HG03442 (cell line): ENCODE measurements around the gene ERMARD.

Experiments used
- ATAC-seq: cut with Tn5 transposase; IDR thresholded peaks from one replicate; pipeline ENCODE4 v1.9.1; 2021; ENCODE audit warnings: mild to moderate bottlenecking, moderate library complexity; ENCODE audit not compliant: unreplicated experiment

The ERMARD gene

DNA sequence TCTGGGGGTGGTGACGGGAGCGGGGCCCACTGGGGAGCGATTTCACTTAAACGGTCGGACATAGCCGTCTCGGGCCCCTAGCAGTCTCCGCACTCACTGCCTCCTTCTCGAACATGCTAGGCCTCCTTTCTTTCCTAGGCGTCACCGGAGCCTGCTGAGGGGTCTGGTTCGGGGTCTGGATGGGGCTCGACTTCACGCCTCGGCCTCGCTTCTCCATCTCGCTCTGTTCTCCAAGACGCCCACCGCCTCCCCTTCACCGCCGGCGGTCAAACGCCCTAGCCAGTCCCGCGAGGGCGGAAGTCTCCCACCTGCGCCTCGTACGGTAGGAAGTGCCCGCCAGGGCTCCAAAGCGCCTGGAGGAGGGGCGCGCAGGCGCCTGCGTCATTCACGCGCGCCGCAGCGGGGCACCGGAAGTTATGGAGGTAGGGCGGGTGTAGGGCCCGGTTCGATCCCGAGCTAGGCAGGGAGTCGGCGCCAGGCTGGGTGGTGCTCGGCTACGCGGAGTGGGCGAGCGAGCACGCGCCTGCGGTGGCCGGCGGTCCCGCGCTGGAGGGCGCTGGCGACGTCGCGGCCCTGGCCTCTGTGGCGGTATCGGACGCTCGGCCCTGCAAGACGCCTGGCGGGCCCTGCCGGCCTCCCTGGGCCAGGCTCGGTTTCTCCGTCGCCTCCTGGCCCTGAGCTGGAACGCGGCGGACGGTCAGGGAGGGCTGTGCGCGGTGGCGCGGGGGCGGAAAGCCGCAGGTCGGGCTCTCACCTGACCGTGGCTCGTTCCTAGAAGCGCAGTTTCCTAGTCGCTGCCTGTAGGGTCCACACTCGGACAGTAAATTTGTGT is at the start of gene ERMARD, which contains the start of gene DYNLT2:
ERMARD (plus strand) TSS at position 381 of the 832 bp plus-strand sequence; CDS start at position 417, 36 bp downstream.
DYNLT2 (minus strand) TSS at position 331 of the 832 bp plus-strand sequence; CDS start at position 217, 114 bp downstream.
- ATAC-seq = peak; percentile 94

GRCh38 chr6:169701954-169702839 is 49.2 kb upstream of the ERMARD start, which contains the start of the genes C6orf120 and WDR27:
TSS of gene C6orf120 (plus strand) at chr6:169702126. CDS start at chr6:169702460, 334 bp downstream.
TSS of gene WDR27 (minus strand) at chr6:169702029. CDS start at chr6:169689005, 13,024 bp downstream.
- ATAC-seq = peak; percentile 90

DNA sequence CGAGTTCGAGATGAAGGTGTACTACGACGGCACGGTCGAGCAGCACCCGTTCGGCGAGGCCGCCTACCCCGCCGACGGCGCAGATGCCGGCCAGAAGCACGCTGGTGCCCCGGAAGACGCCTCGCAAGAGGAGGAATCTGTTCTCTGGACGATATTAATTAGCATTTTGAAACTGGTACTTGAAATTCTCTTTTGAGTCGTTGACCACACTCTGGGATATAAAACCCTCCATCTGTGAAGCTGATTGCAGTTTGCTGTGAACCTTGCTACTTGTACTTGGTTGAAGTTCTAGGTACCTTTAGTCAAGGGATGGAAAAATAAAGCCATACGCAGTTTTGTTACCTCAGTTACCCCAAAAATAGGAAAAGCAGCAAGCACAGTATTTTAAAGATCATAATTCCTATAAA is 48.6 kb upstream of the ERMARD start:
- no peak for ATAC-seq

DNA sequence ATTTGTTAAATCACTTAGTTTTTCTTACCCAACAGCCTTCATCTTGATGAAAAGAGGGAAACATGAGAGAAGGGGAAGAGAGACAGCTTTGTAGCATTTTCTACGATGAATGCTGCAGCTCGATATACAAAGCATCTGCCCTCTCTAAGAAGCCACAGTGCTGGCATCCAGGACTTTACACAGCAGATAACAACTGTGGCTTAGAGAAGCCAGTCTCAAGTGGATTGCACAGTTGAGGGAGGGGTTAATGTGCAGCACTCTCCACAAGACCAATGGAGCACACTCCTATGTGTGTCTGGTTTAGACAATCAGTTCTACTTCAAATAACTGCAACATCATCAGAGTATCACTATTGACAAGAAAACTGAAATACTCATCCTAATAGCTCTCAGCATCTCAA is 43.6 kb upstream of the ERMARD start:
- no peak for ATAC-seq

- peak; percentile 62 for ATAC-seq
These were observed 42.1 kb upstream of the ERMARD start for GRCh38 chr6:169709293-169709692.

DNA sequence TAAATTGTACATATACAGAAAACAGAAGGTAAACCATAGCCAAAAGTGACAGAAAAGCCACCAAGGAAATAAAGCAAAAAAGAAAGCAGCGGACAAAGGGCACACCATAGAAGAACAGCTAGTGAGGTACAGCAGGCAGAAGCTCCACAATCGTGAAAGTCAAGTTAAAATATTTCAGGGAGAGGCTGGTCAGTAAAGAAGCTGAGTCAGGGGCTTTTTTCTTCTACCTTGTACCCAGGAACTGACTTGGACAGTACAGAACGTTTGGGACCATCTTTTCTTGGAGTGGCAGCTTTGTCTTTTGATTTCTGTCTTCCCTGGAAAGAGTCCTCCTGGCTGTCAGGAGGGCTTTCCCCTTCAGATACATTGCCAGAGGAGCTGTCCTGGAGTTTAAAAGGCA is 41.4 kb upstream of the ERMARD start:
- no peak for ATAC-seq

DNA sequence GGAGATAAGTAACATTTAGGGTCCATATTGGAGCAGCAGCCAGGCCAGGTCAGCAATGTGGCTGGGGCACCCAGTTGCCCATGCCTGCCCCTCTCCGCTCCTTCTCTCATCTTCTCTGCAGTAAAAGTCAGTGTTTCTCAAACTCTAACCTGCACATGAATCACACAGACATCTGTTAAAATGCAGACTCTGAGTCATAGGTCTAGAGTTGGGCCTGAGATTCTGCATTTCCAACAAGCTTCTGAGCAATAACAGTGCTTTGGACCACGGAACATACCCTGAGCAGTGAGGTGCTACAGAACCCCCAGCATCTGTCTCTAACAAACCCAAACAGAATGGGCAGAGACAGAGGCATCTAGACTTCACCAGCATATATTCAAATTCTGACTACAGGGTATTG is 37.2 kb upstream of the ERMARD start:
- no peak for ATAC-seq

GRCh38 chr6:169714595-169714994 is 36.8 kb upstream of the ERMARD start:
- ATAC-seq = no peak

DNA sequence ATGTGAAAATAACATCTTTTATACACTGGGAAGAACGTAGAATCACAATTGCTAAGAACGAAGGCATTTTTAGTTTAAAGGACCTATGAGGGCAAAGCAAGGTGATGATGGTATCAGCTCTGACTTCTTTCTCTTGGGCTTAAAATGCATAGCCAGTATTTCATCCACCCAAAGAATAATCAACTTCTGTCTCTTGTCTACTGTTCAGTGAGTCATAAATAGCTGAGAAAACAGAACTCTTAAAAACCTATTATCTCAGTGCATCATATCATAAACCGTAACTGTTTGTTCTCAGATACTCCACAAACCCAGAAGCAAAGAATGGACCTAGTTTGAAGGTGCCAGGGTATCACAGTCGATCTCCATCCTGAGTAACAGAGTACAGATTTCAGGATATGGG is 32.3 kb upstream of the ERMARD start:
- no peak for ATAC-seq

DNA sequence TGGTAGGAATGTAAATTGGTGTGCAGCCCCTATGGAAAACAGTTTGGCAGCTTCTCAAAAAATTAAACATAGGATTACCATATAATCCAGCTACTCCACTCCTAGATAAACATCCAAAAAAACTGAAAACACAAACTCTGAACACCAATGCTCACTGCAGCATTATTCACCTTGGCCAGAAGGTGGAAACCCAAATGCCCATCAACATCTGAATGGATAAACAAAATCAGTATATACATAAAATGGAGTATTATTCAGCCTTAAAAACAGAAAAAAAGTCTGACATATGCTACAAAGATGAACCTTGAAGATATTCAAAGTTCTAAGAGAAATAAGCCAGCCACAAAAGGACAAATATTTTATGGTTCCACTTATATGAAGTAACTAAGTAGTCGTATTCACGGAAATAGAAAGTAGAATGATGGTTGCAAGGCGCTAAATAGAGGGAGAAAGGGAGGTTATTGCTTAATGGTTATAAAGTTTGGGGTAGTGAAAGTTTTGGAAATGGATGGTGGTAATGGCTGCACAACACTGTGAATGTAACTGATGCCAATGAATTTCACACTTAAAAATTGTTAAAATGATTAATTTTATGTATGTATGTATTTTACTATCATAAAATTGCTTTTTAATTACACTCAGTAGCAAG is 31.1 kb upstream of the ERMARD start:
- ATAC-seq = no peak

GRCh38 chr6:169722362-169723199 is 28.8 kb upstream of the ERMARD start:
- ATAC-seq = no peak

GRCh38 chr6:169723200-169723909 is 28.1 kb upstream of the ERMARD start:
- peak; percentile 32 for ATAC-seq

DNA sequence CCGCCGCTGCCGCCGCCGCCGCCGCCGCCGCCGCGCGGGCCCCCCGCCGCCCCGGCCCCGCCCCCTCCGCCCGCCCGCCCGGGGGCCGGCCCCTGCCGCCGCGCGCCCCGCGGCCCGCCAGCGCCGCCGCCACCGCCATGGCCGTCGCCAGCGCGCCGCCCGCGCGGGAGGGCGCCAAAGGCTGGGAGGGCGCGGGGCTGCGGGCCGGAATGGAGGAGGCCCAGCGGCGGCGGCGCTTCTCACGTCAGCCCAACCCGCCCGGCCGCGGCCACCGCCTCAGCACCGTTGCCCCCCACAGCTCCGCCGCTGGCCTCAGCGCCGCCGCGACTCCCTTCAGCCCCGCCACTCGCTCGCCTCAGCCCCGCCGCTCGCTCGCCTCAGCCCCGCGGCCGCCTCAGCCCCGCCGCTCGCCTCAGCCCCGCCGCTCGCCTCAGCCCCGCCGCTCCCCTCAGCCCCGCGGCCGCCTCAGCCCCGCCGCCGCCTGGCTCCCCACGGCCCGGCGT is 27.4 kb upstream of the ERMARD start:
- ATAC-seq = peak; percentile 39

DNA sequence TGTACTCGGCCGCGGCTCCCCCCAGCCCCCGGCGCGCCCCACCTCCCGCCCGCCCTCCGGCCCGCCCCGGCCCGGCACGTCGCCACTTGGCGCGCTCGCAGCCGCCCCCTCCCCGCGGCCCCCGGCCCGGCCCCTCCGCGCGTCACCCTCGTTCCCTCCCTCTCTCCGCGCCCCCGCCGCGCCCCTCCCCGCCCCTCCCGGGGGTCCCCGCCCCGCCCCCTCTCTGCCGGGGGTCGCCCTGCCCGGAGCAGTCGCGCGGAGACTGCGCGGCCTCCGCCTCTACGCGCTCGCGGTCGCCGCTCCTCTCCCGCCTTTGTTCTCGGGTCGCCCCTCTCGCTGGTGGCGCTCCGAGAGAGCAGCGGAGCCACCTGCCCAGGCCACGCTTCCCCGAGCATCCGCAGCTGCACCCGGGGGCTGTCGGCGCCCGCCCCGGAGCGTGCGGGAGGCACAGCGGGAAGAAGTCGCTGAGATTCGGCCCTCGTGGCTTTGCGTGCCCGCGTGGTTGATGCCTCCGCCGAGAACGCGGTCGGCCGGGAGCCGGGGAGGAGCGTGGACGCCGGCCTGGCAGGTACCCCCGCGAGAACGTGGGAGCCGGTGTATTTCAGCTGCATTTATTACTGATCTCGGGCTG is 26.8 kb upstream of the ERMARD start, which contains the start of gene PHF10:
PHF10 (minus strand) TSS at position 7 of the 631 bp plus-strand sequence. CDS start 569 bp downstream, outside the sequence.
- peak; percentile 39 for ATAC-seq

DNA sequence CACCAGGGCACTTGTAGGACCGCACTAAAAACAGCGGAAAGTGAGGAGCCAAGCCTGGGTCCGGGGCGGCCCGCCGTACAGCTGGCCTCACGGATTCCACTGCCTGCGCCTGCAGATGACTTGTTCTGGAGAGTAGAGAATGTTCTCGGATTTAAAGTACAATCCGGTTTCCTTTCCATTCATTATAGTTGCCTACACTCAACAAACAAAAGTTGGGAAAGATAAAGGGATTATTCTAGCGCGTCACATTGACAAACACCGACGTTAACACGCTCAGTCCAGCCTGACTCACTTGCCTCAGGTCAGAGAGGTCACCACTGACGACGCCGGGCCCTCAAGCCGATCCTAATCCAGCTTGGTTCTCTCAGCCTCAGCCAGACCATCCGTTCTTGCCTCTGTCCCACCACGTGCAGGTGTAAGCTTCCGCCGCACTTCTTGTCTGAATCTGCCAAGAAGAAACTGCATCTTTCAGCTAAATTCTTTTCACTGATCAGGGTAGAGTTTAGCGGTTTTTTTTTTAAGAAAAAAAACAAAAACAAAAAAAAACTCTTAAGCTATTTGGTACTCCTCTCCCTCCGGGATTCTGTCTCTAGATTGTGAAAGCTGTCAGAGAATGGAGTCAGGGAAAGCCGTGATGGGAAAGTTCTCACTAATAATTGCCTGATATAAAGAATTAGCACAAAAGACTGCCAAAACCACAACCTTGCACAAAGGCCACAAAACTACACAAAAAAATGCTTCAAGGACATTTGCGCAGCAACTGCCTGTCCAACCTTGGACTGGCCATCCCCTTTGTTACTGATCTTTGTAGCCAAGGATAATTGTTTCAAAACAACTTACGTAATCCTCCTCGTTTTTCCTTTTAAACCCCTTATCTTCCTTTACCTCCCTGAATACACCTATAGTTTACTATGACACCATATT is 26.0 kb upstream of the ERMARD start:
- ATAC-seq = no peak

DNA sequence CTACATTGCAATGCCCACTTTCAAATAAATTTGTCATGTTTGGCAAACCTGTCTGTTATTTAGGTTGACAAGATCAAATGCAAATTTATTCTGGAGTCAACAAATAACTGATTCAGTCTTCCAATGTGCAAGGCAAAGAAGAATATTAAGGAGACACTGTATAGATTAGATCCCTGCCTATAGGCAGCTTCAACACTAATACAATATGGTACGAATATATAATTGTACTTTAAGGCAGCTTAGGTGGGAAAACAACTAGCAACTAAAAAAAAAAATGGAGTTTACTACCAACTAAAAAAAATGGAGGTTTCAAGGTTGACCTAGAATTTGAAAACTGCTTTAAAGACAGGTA is 25.4 kb upstream of the ERMARD start:
- no peak for ATAC-seq

DNA sequence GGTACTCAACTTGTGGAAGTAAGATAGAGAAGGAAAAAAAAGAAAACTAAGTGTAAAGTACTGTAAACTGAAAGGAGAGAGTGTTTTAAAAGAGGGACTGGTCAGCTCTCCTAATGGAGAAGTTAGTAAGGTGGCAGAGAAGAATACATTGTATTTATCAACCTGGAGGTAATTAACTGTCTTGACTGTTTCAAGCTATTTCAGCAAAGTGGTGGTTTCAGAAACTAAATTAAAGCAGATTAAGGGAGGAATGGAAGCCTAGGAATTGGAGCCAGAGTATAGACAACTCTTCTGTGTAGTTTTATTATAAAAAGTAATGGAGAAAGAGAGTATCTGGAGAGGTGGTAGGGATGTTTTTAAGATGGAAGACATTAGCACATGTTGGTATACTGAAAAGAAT is 24.5 kb upstream of the ERMARD start:
- ATAC-seq = no peak

- ATAC-seq = no peak
These were observed 21.5 kb upstream of the ERMARD start for GRCh38 chr6:169729961-169730360.
